ENCODE results near the gene BPHL. TPM values are rescaled to one million over a fixed set of nuclear protein-coding genes. Genes with fewer than 3 reads are reported as not detected.

BPHL gene
- total RNA-seq, 2 donors from 2014 or later: 13.4 to 31.7 TPM

DNA sequence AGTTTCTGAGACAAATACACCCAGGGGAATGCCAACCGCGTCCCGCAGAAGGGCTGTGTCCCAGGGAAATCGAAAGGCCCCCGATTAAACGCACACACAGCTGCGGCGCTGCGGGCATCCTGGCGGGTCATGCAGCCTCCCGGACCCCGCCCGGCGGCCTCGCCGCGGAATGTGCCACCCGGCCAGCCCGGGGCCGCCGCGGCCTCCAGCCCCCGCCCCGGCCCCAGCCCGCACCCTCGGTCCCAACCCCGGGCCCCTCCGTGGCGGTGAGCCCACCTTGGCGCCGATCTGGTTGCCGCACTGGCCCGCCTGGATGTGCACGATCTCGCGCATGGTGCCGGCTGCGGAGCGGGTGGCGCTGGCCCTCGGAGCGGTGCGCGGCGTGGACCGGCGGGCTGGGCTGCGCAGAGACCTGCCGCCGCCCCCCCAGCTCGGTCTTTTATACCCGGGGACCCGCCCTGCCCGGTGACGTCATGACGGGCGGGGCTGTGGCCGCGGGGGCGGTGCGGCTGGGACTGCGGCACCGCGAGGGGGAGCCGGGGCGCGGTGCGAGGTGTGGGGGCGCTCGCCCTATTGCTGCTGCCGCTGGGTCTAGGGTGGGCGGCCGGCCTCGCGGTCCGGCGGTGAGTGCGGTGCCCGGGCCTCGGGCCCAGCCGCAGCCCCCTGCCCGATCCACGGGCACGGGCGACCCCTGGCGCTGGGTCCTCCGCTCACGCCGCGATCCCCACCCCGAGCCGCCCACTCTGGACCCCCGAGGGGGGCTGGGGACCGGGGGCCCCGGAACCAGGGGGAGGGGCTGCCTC lies 38.8 kb downstream of the BPHL start, which contains the start of gene TUBB2A:
TUBB2A (minus strand) TSS at position 414 of the 803 bp plus-strand sequence; CDS start at position 333, 81 bp downstream.
- Histone ChIP-seq H3K27ac (peak within 1 kb of the TSS; percentile 89), H3K9ac (ENCODE audit: low read depth in 2 of 2, low read length in 2 of 2) (peak within 1 kb of the TSS; percentile 79 to 96), H3K9me3 (no peaks in the 10 kb centered on the region), H3K4me1 (no peaks in the 10 kb centered on the region), H3K36me3 (no peaks in the 10 kb centered on the region), H3K27me3 (no peaks in the 10 kb centered on the region), H3K4me3 (peak within 1 kb of the TSS; percentile 79)
- intact Hi-C loops (cut with DNase I): no loop called here
- DNase-seq: peak; percentile 84
- TF ChIP-seq, protein P1, sequence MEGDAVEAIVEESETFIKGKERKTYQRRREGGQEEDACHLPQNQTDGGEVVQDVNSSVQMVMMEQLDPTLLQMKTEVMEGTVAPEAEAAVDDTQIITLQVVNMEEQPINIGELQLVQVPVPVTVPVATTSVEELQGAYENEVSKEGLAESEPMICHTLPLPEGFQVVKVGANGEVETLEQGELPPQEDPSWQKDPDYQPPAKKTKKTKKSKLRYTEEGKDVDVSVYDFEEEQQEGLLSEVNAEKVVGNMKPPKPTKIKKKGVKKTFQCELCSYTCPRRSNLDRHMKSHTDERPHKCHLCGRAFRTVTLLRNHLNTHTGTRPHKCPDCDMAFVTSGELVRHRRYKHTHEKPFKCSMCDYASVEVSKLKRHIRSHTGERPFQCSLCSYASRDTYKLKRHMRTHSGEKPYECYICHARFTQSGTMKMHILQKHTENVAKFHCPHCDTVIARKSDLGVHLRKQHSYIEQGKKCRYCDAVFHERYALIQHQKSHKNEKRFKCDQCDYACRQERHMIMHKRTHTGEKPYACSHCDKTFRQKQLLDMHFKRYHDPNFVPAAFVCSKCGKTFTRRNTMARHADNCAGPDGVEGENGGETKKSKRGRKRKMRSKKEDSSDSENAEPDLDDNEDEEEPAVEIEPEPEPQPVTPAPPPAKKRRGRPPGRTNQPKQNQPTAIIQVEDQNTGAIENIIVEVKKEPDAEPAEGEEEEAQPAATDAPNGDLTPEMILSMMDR (IDR thresholded peaks at IDR 0.05): peak; percentile 47

GRCh38 chr6:3159805-3160781 lies 41.6 kb downstream of the BPHL start:
- no peaks in the 10 kb centered on the region for H3K36me3 ChIP-seq
- intact Hi-C loops (cut with DNase I): no loop called here
- TF ChIP-seq, protein P1 (IDR thresholded peaks at IDR 0.05): no peak
- no peak overlapping the region for H3K4me3 ChIP-seq
- H3K4me1 ChIP-seq: no peaks in the 10 kb centered on the region
- peak overlapping the region; percentile 54 for H3K27ac ChIP-seq
- H3K27me3 ChIP-seq: no peaks in the 10 kb centered on the region
- peak overlapping the region in 1 of 2 donors; percentile 26 for H3K9ac ChIP-seq (ENCODE audit: low read depth in 2 of 2, low read length in 2 of 2)
- peak; percentile 88 for DNase-seq
- H3K9me3 ChIP-seq: no peaks in the 10 kb centered on the region

GRCh38 chr6:3162067-3162497 lies 43.6 kb downstream of the BPHL start:
- no peak for DNase-seq
- TF ChIP-seq, protein P1 (IDR thresholded peaks at IDR 0.05): no peak
- no peaks in the 10 kb centered on the region for H3K4me1 ChIP-seq
- H3K4me3 ChIP-seq: peak overlapping the region; percentile 62
- H3K36me3 ChIP-seq: no peaks in the 10 kb centered on the region
- H3K9me3 ChIP-seq: no peaks in the 10 kb centered on the region
- intact Hi-C loops (cut with DNase I): no loop called here
- no peak overlapping the region for H3K9ac ChIP-seq (ENCODE audit: low read depth in 2 of 2, low read length in 2 of 2)
- H3K27ac ChIP-seq: peak overlapping the region; percentile 97
- H3K27me3 ChIP-seq: no peaks in the 10 kb centered on the region

DNA sequence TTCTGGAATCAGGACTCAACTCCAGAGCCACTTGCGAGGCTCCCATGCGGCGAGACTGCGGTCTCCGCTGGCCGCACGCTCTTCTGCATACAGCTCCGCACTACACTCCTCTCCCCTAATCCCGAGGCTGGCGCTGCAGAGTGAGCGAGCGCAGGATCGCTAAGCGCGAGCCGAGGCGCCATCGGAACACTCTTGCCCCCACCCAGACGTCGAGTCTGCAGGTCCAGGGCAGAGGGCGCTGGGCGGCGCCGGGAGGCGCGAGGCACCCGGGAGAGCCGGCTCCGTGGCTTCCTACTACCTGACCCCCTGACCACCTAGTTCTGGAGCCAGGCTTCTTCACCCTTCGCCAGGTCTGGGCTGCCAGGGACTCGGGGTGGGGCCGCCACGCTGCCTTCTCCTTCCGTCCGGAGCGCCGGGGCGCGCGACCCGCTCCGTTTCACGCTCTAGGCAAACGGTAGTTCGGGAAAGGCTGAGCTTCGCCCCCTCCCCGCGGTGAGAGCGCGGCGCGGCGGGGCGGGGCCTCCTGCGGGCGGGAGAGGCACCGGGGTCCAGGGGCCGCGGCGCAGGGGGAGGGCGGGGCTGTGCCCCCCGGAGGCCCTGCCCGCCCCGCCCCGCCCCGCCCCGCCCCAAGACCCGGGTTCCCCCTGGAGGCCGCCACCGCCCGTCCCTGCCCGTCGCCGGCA lies 44.2 kb downstream of the BPHL start:
- Histone ChIP-seq H3K36me3 (no peaks in the 10 kb centered on the region), H3K4me3 (peak overlapping the region; percentile 62), H3K9me3 (no peaks in the 10 kb centered on the region), H3K4me1 (no peaks in the 10 kb centered on the region), H3K27me3 (no peaks in the 10 kb centered on the region), H3K27ac (peak overlapping the region; percentile 97), H3K9ac (ENCODE audit: low read depth in 2 of 2, low read length in 2 of 2) (peak overlapping the region; percentile 46 to 76)
- intact Hi-C loops (cut with DNase I): no loop called here
- TF ChIP-seq, protein P1 (IDR thresholded peaks at IDR 0.05): no peak
- peak; percentile 84 for DNase-seq

DNA sequence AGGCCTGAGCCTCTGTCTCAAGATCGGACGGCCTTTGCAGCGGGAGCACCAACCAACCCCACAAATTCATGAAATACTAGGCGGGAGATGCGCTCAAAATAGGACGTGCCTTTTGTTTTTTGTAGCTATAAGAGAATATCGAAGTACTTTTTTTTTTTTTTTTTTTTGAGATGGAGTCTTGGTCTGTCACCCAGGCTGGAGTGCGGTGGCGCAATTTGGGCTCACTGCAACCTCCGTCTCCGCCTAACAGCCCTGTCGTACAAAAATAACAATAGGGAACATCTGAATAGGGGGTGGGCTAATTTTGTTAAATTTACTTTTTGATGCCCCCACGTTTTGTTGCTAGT lies 44.7 kb downstream of the BPHL start:
- Histone ChIP-seq H3K9me3 (no peaks in the 10 kb centered on the region), H3K27me3 (no peaks in the 10 kb centered on the region), H3K36me3 (no peaks in the 10 kb centered on the region), H3K27ac (peak overlapping the region; percentile 97), H3K4me1 (no peaks in the 10 kb centered on the region), H3K4me3 (peak overlapping the region; percentile 62), H3K9ac (ENCODE audit: low read depth in 2 of 2, low read length in 2 of 2) (no peak overlapping the region)
- TF ChIP-seq, protein P1 (IDR thresholded peaks at IDR 0.05): no peak
- intact Hi-C loops (cut with DNase I): no loop called here
- no peak for DNase-seq

Measured in colonic mucosa (tissue), 4 donors.